HL-60 (cell line): Measurements from ENCODE around the gene GALR2.

ENCODE experiments used
- DNase-seq, 2 experiments: peaks; one replicate each; pipeline ENCODE4 v3.0.0-alpha.2; 2010 to 2020; ENCODE audit warnings: low read depth in 1 of 2, low spot score in 1 of 2
- H3K27ac ChIP-seq: fragments of 250-450 bp; sonication (Bioruptor Pico); replicated peaks from 2 replicates; pipeline ENCODE4 v1.5.1; 2020; ENCODE audit warnings: mild to moderate bottlenecking, moderate library complexity
- H3K27me3 ChIP-seq: fragments of 250-450 bp; sonication (Bioruptor Pico); 2 replicates; pipeline ENCODE4 v1.5.1; 2021; ENCODE audit warnings: mild to moderate bottlenecking, moderate library complexity; ENCODE audit not compliant: insufficient read depth, poor library complexity, severe bottlenecking
- H3K4me3 ChIP-seq: replicated peaks from 2 replicates; pipeline ENCODE4 v1.5.1; 2011; ENCODE audit warnings: mild to moderate bottlenecking, control low read depth, low read length; ENCODE audit not compliant: insufficient read depth
- CTCF ChIP-seq: IDR thresholded peaks from one replicate; pipeline ENCODE4 v1.5.1; 2011; ENCODE audit warnings: low read length, control low read depth, inconsistent platforms; ENCODE audit not compliant: insufficient read depth
- GABPA ChIP-seq: IDR thresholded peaks from 2 replicates; pipeline ENCODE4 v1.6.1; 2012; ENCODE audit warnings: low read depth
- POLR2AphosphoS5 ChIP-seq: IDR thresholded peaks from 2 replicates; pipeline ENCODE4 v1.6.1; 2012; ENCODE audit warnings: low read depth
- REST ChIP-seq: IDR thresholded peaks from 2 replicates; pipeline ENCODE4 v1.6.1; 2012; ENCODE audit warnings: low read depth; ENCODE audit not compliant: insufficient replicate concordance
- SPI1 ChIP-seq: IDR thresholded peaks from 2 replicates; pipeline ENCODE4 v1.6.1; 2012; ENCODE audit warnings: low read depth, mild to moderate bottlenecking, borderline replicate concordance
- microRNA-seq: library from miRNA; unstranded; fragments of <30 nt; microRNA quantifications from one replicate; pipeline ENCODE4, GENCODE V29; 2018

Gene GALR2

GRCh38 chr17:76125922-76126321, 51.3 kb downstream of the GALR2 start:
- no peak for DNase-seq
- no peak for TF ChIP-seq CTCF
- TF ChIP-seq GABPA = no peak
- no peak for TF ChIP-seq SPI1
- no peak for TF ChIP-seq REST
- TF ChIP-seq POLR2AphosphoS5 = no peak

More at GRCh38 chr17:76125922-76126321, 51.3 kb downstream of the GALR2 start:
- Histone ChIP-seq H3K27me3 (no peaks in the 10 kb centered on the region), H3K27ac (no peak overlapping the region), H3K4me3 (no peak overlapping the region)

Small RNA genes lying within 50 kb of the gene (microRNA-seq; reads per million reads assigned to microRNA genes)
- gene MIR6868 = 3.6 reads per million, percentile 8 among the genes with 10 or more reads in this experiment
